ENCODE results near the gene PISD. TPM values are rescaled to one million over a fixed set of nuclear protein-coding genes. Genes with fewer than 3 reads are reported as not detected.
A peak's percentile ranks its signal among the peaks of the same experiment; 100 is the strongest.
"Not testable (repeated sequence)": the region's sequence is repeated elsewhere in the genome, so short reads cannot be mapped to it uniquely, and the experiment has no call there.

PISD gene
- polyA plus RNA-seq (2013, experiment 1 of 2), result 31.5 TPM
- polyA plus RNA-seq (2013, experiment 2 of 2), result 31.2 TPM

DNA sequence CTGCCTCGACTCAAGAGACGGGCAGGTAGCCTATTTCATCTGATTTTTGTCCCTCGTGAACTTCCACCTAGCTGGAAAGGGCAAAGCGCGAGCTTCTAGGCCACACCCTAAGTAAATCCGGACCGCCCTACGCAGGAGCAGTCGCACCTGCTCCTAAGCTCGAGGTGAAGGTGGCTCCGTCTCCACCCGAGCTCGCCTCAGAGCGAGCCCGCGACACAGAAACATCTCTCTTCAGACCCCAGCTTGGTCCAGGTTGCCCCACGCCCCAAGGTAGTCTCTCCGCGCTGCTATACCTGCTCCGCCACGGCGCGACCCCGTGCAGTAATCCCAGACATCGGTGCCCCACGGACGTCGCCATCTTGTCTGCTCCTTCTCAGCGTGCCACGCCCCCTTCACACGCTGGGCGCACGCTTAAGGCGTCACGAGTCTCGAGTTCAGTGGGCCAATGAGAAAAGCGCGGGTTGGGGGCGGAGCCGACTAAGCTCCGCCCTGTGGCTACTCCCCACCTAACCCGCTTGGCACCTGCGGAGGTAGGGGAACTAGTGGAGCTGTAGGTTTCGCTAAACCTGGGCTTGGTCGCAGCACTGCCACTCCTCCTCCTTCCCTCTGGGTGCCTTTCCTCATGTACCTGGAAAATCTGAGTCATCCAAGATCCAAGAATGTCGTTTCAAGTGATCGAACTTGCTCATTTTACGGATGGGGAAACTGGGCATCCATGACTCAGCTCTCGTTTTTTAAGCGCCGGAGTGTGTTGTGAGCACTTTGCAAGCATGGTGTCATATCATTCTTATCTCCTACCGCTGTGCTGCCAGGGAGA is at the start of gene PISD:
Gene PISD, minus strand, starts transcription at position 365 of the 817 bp plus-strand sequence. Its CDS starts 7 bp downstream, at position 358.
- H4K8ac ChIP-seq (ENCODE audit: low read length), result peak within 1 kb of the TSS; percentile 43
- peak within 1 kb of the TSS; percentile 87 to 93 for H3K4me3 ChIP-seq (ENCODE audit: insufficient read depth in 1 of 2, low read depth in 1 of 2, low read length in 2 of 2)
- no peak within 1 kb of the TSS for H3K23ac ChIP-seq (ENCODE audit: low read length in 2 of 2)
- no peaks in the 10 kb centered on the region for H3K9me3 ChIP-seq (ENCODE audit: control insufficient read depth, low read length)
- H2BK120ac ChIP-seq (ENCODE audit: low read depth, low read length), result no peak within 1 kb of the TSS
- H2BK12ac ChIP-seq (ENCODE audit: low read length in 2 of 2), result no peak within 1 kb of the TSS
- peak within 1 kb of the TSS; percentile 38 for H2AK5ac ChIP-seq (ENCODE audit: low read length, severe bottlenecking)
- no peaks in the 10 kb centered on the region for H3K36me3 ChIP-seq (ENCODE audit: control insufficient read depth in 1 of 2, insufficient read depth in 2 of 2, low read depth in 1 of 2, low read length in 2 of 2)
- H3K79me1 ChIP-seq (replicated peaks; ENCODE audit: low read length, poor library complexity, severe bottlenecking), result no peaks in the 10 kb centered on the region
- H3K27ac ChIP-seq (ENCODE audit: low read length, poor library complexity, severe bottlenecking), result peak within 1 kb of the TSS; percentile 65
- H4K91ac ChIP-seq (ENCODE audit: low read length), result no peak within 1 kb of the TSS
- peak; percentile 95 for DNase-seq
- H3K18ac ChIP-seq (ENCODE audit: low read depth in 1 of 2, low read length in 2 of 2), result peak within 1 kb of the TSS; percentile 38 to 79
- WGBS, result 3% methylated on average over 52 of the region's 52 CpGs
- peak within 1 kb of the TSS in 1 of 2 experiments; percentile 64 for H3K4ac ChIP-seq (ENCODE audit: low read depth in 1 of 2, low read length in 2 of 2)
- H3K27me3 ChIP-seq (ENCODE audit: control insufficient read depth in 1 of 2, insufficient read depth in 1 of 2, low read length in 2 of 2), result no peaks in the 10 kb centered on the region
- no peak within 1 kb of the TSS for H3K14ac ChIP-seq (ENCODE audit: low read length in 2 of 2)
- peaks cover 13% of the 10 kb centered on the region for H3K4me1 ChIP-seq (ENCODE audit: control insufficient read depth, insufficient read depth, low read depth, low read length)
- no peak within 1 kb of the TSS for H2BK5ac ChIP-seq (ENCODE audit: low read depth, low read length, poor library complexity, severe bottlenecking)
- H3K9ac ChIP-seq (ENCODE audit: low read length), result peak within 1 kb of the TSS; percentile 95
- H2BK15ac ChIP-seq (ENCODE audit: low read depth, poor library complexity, severe bottlenecking), result no peak within 1 kb of the TSS
- peak within 1 kb of the TSS; percentile 76 for H3K4me2 ChIP-seq (ENCODE audit: low read length, poor library complexity, severe bottlenecking)
- H2AFZ ChIP-seq (ENCODE audit: low read depth, low read length), result peak within 1 kb of the TSS; percentile 79

GRCh38 chr22:31711226-31711625 is 49.2 kb upstream of the PISD start:
- H2BK5ac ChIP-seq (ENCODE audit: low read depth, low read length, poor library complexity, severe bottlenecking); DNase-seq; H2AK5ac ChIP-seq (ENCODE audit: low read length, severe bottlenecking); H2AFZ ChIP-seq (ENCODE audit: low read depth, low read length); H4K91ac ChIP-seq (ENCODE audit: low read length); H3K14ac ChIP-seq (ENCODE audit: low read length in 2 of 2); H3K4ac ChIP-seq (ENCODE audit: low read depth in 1 of 2, low read length in 2 of 2); H2BK12ac ChIP-seq (ENCODE audit: low read length in 2 of 2); H3K27ac ChIP-seq (ENCODE audit: low read length, poor library complexity, severe bottlenecking); H4K8ac ChIP-seq (ENCODE audit: low read length); H3K27me3 ChIP-seq (ENCODE audit: control insufficient read depth in 1 of 2, insufficient read depth in 1 of 2, low read length in 2 of 2); H3K9me3 ChIP-seq (ENCODE audit: control insufficient read depth, low read length); H3K4me2 ChIP-seq (ENCODE audit: low read length, poor library complexity, severe bottlenecking); H3K4me3 ChIP-seq (ENCODE audit: insufficient read depth in 1 of 2, low read depth in 1 of 2, low read length in 2 of 2); H3K4me1 ChIP-seq (ENCODE audit: control insufficient read depth, insufficient read depth, low read depth, low read length); H3K18ac ChIP-seq (ENCODE audit: low read depth in 1 of 2, low read length in 2 of 2); H3K23ac ChIP-seq (ENCODE audit: low read length in 2 of 2); H2BK120ac ChIP-seq (ENCODE audit: low read depth, low read length); H2BK15ac ChIP-seq (ENCODE audit: low read depth, poor library complexity, severe bottlenecking); H3K9ac ChIP-seq (ENCODE audit: low read length): not testable (repeated sequence)
- H3K36me3 ChIP-seq (ENCODE audit: control insufficient read depth in 1 of 2, insufficient read depth in 2 of 2, low read depth in 1 of 2, low read length in 2 of 2), result peaks cover 37 to 72% of the 10 kb centered on the region in 2 experiments
- H3K79me1 ChIP-seq (replicated peaks; ENCODE audit: low read length, poor library complexity, severe bottlenecking), result peaks cover 37% of the 10 kb centered on the region
- WGBS, result 91% methylated on average over 9 of the region's 12 CpGs

- H2BK120ac ChIP-seq (ENCODE audit: low read depth, low read length), result no peak overlapping the region
- no peak overlapping the region for H2BK5ac ChIP-seq (ENCODE audit: low read depth, low read length, poor library complexity, severe bottlenecking)
- H3K4me3 ChIP-seq (ENCODE audit: insufficient read depth in 1 of 2, low read depth in 1 of 2, low read length in 2 of 2), result no peak overlapping the region
- no peak overlapping the region for H4K91ac ChIP-seq (ENCODE audit: low read length)
- H3K4ac ChIP-seq (ENCODE audit: low read depth in 1 of 2, low read length in 2 of 2), result no peak overlapping the region
- no peak overlapping the region for H4K8ac ChIP-seq (ENCODE audit: low read length)
- no peak overlapping the region for H2AK5ac ChIP-seq (ENCODE audit: low read length, severe bottlenecking)
- H2AFZ ChIP-seq (ENCODE audit: low read depth, low read length), result no peak overlapping the region
- no peaks in the 10 kb centered on the region for H3K27me3 ChIP-seq (ENCODE audit: control insufficient read depth in 1 of 2, insufficient read depth in 1 of 2, low read length in 2 of 2)
- no peak overlapping the region for H3K9ac ChIP-seq (ENCODE audit: low read length)
- no peak overlapping the region for H2BK15ac ChIP-seq (ENCODE audit: low read depth, poor library complexity, severe bottlenecking)
- H3K79me1 ChIP-seq (replicated peaks; ENCODE audit: low read length, poor library complexity, severe bottlenecking), result peaks cover 28% of the 10 kb centered on the region
- H3K14ac ChIP-seq (ENCODE audit: low read length in 2 of 2), result no peak overlapping the region
- H3K18ac ChIP-seq (ENCODE audit: low read depth in 1 of 2, low read length in 2 of 2), result no peak overlapping the region
- H2BK12ac ChIP-seq (ENCODE audit: low read length in 2 of 2), result no peak overlapping the region
- H3K23ac ChIP-seq (ENCODE audit: low read length in 2 of 2), result no peak overlapping the region
- H3K4me2 ChIP-seq (ENCODE audit: low read length, poor library complexity, severe bottlenecking), result no peak overlapping the region
- no peaks in the 10 kb centered on the region for H3K9me3 ChIP-seq (ENCODE audit: control insufficient read depth, low read length)
- 98% methylated on average over 7 of the region's 8 CpGs for WGBS
- no peaks in the 10 kb centered on the region for H3K4me1 ChIP-seq (ENCODE audit: control insufficient read depth, insufficient read depth, low read depth, low read length)
- H3K36me3 ChIP-seq (ENCODE audit: control insufficient read depth in 1 of 2, insufficient read depth in 2 of 2, low read depth in 1 of 2, low read length in 2 of 2), result peaks cover 44 to 60% of the 10 kb centered on the region in 2 experiments
- H3K27ac ChIP-seq (ENCODE audit: low read length, poor library complexity, severe bottlenecking), result no peak overlapping the region
- DNase-seq, result no peak
These were observed 45.5 kb upstream of the PISD start for GRCh38 chr22:31707519-31707918.

DNA sequence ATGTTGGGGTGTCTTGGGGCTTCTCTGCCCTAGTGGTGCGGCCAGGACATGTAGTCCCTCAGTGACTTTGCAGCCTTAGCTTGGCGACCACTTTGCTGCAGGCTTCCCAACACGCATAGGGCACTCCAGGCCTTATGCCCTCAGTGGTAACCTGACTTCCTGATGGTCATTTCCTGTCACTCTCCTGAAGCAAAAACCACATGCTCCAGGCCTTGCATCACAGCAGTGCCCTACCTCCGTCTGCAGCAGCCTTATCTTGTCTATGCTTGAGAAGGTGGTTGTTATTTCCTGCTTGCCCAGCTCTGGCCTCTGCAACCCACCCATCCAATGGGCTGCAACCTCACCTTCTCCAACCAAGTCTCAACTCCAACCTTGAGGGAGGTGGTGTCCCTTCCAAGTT is 33.4 kb upstream of the PISD start:
- H3K4me1 ChIP-seq (ENCODE audit: control insufficient read depth, insufficient read depth, low read depth, low read length), result no peaks in the 10 kb centered on the region
- H2BK15ac ChIP-seq (ENCODE audit: low read depth, poor library complexity, severe bottlenecking), result no peak overlapping the region
- no peak overlapping the region for H3K4me2 ChIP-seq (ENCODE audit: low read length, poor library complexity, severe bottlenecking)
- H4K91ac ChIP-seq (ENCODE audit: low read length), result no peak overlapping the region
- no peak overlapping the region for H2BK12ac ChIP-seq (ENCODE audit: low read length in 2 of 2)
- H3K27me3 ChIP-seq (ENCODE audit: control insufficient read depth in 1 of 2, insufficient read depth in 1 of 2, low read length in 2 of 2), result no peaks in the 10 kb centered on the region
- DNase-seq, result no peak
- H2AFZ ChIP-seq (ENCODE audit: low read depth, low read length), result no peak overlapping the region
- H3K9ac ChIP-seq (ENCODE audit: low read length), result no peak overlapping the region
- H3K23ac ChIP-seq (ENCODE audit: low read length in 2 of 2), result peak overlapping the region in 1 of 2 experiments; percentile 56
- H3K36me3 ChIP-seq (ENCODE audit: control insufficient read depth in 1 of 2, insufficient read depth in 2 of 2, low read depth in 1 of 2, low read length in 2 of 2), result peaks cover 31 to 82% of the 10 kb centered on the region in 2 experiments
- no peak overlapping the region for H3K27ac ChIP-seq (ENCODE audit: low read length, poor library complexity, severe bottlenecking)
- no peak overlapping the region for H2BK120ac ChIP-seq (ENCODE audit: low read depth, low read length)
- no peak overlapping the region for H3K18ac ChIP-seq (ENCODE audit: low read depth in 1 of 2, low read length in 2 of 2)
- H3K14ac ChIP-seq (ENCODE audit: low read length in 2 of 2), result peak overlapping the region in 1 of 2 experiments; percentile 92
- H2BK5ac ChIP-seq (ENCODE audit: low read depth, low read length, poor library complexity, severe bottlenecking), result no peak overlapping the region
- no peak overlapping the region for H4K8ac ChIP-seq (ENCODE audit: low read length)
- H3K9me3 ChIP-seq (ENCODE audit: control insufficient read depth, low read length), result no peaks in the 10 kb centered on the region
- no peak overlapping the region for H3K4ac ChIP-seq (ENCODE audit: low read depth in 1 of 2, low read length in 2 of 2)
- 75% methylated on average over 4 of the region's 4 CpGs for WGBS
- no peak overlapping the region for H3K4me3 ChIP-seq (ENCODE audit: insufficient read depth in 1 of 2, low read depth in 1 of 2, low read length in 2 of 2)
- peaks cover 15% of the 10 kb centered on the region for H3K79me1 ChIP-seq (replicated peaks; ENCODE audit: low read length, poor library complexity, severe bottlenecking)
- H2AK5ac ChIP-seq (ENCODE audit: low read length, severe bottlenecking), result no peak overlapping the region
